Upper lobe of left lung (tissue), 6 donors: Measurements from ENCODE around the gene ASCC1. TPM values are rescaled to one million over a fixed set of nuclear protein-coding genes. Genes with fewer than 3 reads are reported as not detected.

Experiments used
- ATAC-seq, 2 donors: fragments of 200-7000 bp; cut with Tn5 transposase; one replicate each; pipeline ENCODE4 v1.9.1; 2022; ENCODE audit warnings: mild to moderate bottlenecking in 2 of 2, moderate library complexity in 2 of 2; ENCODE audit not compliant: low FRiP score in 2 of 2
- DNase-seq, 2 donors: peaks; one replicate each; pipeline ENCODE4 v3.0.0-alpha.2; 2019 to 2020
- H3K27ac ChIP-seq, 4 donors: fragments of 200-600 bp; sonication (generic); one replicate each; pipeline ENCODE4 v1.5.1; 2016 to 2019
- H3K27me3 ChIP-seq, 4 donors: fragments of 200-600 bp; sonication (generic); one replicate each; pipeline ENCODE4 v1.5.1; 2017 to 2019
- H3K36me3 ChIP-seq, 4 donors: fragments of 200-600 bp; sonication (generic); one replicate each; pipeline ENCODE4 v1.5.1; 2016 to 2019
- H3K4me1 ChIP-seq, 4 donors: fragments of 200-600 bp; sonication (generic); one replicate each; pipeline ENCODE4 v1.5.1; 2018 to 2019
- H3K4me3 ChIP-seq, 4 donors: fragments of 200-600 bp; sonication (generic); one replicate each; pipeline ENCODE4 v1.5.1; 2017 to 2019; ENCODE audit warnings: mild to moderate bottlenecking in 2 of 4, moderate library complexity in 1 of 4
- H3K9me3 ChIP-seq, 4 donors: fragments of 200-600 bp; sonication (generic); one replicate each; pipeline ENCODE4 v1.5.1; 2018 to 2019
- EP300 ChIP-seq, 4 donors: sonication (generic); formaldehyde crosslinking; IDR thresholded peaks; one replicate each; pipeline ENCODE4 v1.5.1; 2017; ENCODE audit warnings: antibody characterized with exemption in 4 of 4, control low read depth in 2 of 4
- POLR2A ChIP-seq, 4 donors: fragments of 450-650 bp; IDR thresholded peaks; one replicate each; pipeline ENCODE4 v1.5.1; 2016 to 2017; ENCODE audit warnings: antibody characterized with exemption in 4 of 4, mild to moderate bottlenecking in 2 of 4
- POLR2AphosphoS5 ChIP-seq, 2 donors: sonication (generic); formaldehyde crosslinking; IDR thresholded peaks; one replicate each; pipeline ENCODE4 v1.5.1; 2017; ENCODE audit warnings: antibody characterized with exemption in 2 of 2
- WGBS, 2 donors: methylation state at CpG; one replicate each; pipeline ENCODE4 v1.1.5; 2017 to 2018; 5-methylcytosine and 5-hydroxymethylcytosine counted together
- total RNA-seq, 6 donors: library from RNA; depleted of rRNA in 4 of 6; stranded (reverse); fragments of >200 nt in 4 of 6; gene quantifications; one replicate each; pipeline versions ENCODE4 v1.1.0 to v1.2.1, GENCODE V29; 2016 to 2021
- TF ChIP-seq, protein P1 (sequence below), 6 experiments: fragments of 450-650 bp in 4 of 6; fragments of 200-600 bp in 2 of 6; sonication (generic) in 2 of 6; IDR thresholded peaks; one replicate each; pipeline ENCODE4 v1.5.1; 2016 to 2019; ENCODE audit warnings: antibody characterized with exemption in 6 of 6
- donor health status: DM: no; HTN: no; CAD: no; lungs with moderate emphysema.
- donor health status: DM: no; HTN: yes; CAD: no; lungs with severe emphysema.

The ASCC1 gene
- total RNA-seq, 6 donors from 2014 or later = 20.4 to 40.7 (median 24.4) TPM

DNA sequence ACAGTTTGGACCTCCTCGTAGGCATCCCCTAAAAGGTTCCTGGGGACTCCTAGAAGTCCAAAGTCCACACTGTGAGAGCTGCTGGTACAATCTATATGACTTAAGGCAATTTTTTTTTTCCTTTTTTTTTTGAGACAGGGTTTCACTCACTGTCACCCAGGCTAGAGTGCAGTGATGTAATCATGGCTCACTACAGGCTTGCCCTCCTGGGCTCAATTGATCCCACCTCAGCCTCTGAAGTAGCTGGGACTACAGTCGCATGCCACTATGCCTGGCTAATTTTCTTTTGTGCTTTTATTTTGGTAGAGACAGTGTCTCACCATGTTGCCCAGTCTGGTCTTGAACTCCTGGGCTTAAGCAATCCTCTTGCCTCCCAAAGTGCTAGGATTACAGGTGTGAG is 123.1 kb downstream of the ASCC1 start:
- H3K9me3 ChIP-seq = no peaks in the 10 kb centered on the region
- no peak overlapping the region for H3K27ac ChIP-seq
- no peak for ATAC-seq
- TF ChIP-seq, protein P1, sequence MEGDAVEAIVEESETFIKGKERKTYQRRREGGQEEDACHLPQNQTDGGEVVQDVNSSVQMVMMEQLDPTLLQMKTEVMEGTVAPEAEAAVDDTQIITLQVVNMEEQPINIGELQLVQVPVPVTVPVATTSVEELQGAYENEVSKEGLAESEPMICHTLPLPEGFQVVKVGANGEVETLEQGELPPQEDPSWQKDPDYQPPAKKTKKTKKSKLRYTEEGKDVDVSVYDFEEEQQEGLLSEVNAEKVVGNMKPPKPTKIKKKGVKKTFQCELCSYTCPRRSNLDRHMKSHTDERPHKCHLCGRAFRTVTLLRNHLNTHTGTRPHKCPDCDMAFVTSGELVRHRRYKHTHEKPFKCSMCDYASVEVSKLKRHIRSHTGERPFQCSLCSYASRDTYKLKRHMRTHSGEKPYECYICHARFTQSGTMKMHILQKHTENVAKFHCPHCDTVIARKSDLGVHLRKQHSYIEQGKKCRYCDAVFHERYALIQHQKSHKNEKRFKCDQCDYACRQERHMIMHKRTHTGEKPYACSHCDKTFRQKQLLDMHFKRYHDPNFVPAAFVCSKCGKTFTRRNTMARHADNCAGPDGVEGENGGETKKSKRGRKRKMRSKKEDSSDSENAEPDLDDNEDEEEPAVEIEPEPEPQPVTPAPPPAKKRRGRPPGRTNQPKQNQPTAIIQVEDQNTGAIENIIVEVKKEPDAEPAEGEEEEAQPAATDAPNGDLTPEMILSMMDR (IDR thresholded peaks at IDR 0.05) = no peak
- TF ChIP-seq EP300 (IDR thresholded peaks at IDR 0.05) (no peak), POLR2A (IDR thresholded peaks at IDR 0.05) (no peak), POLR2AphosphoS5 (IDR thresholded peaks at IDR 0.05) (no peak)
- WGBS, 2 donors = 96 to 98% methylated on average over 2 of the region's 2 CpGs
- H3K27me3 ChIP-seq = peaks cover 0 to 6% (median 2%) of the 10 kb centered on the region in 4 donors
- H3K4me3 ChIP-seq = no peak overlapping the region
- H3K4me1 ChIP-seq = peaks cover 13 to 29% (median 17%) of the 10 kb centered on the region in 4 donors
- peaks cover 0 to 17% (median 6%) of the 10 kb centered on the region in 4 donors for H3K36me3 ChIP-seq
- DNase-seq = no peak

DNA sequence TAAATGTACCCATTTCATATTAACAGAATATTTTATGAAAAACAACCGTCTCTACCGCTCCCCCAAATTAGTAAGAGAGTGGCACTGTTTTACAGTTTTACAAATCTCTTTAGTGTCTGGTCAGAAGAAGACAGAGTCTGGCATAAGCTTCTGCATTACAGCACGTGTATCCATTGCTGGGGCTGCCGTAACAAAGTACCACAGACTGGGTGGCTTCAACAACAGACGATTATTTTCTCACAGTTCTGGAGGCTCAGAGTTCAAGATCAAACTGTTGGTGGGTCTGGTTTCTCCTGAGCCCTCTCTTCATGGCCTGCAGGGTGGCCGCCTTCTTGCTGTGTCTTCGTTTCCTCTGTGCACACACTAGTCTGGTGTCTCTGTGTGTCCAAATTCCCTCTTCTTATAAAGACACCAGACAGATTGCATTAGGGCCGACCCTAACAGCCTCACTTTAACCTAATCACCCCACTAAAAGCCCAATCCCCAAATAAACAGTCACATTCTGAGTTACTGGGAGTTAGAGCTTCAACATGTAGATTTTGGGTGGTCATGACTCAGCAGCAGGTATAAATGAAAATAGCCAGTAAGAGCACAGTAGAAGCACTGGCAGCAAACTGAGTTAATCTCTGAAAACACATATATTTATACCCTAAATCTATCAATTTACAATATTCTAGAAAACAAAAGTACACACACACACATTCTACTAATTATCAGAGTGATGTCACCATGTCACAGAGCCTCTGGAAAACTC is 123.7 kb downstream of the ASCC1 start:
- no peak for DNase-seq
- H3K4me3 ChIP-seq = no peak overlapping the region
- no peak for ATAC-seq
- peaks cover 0 to 17% (median 6%) of the 10 kb centered on the region in 4 donors for H3K36me3 ChIP-seq
- 94% methylated on average over 8 of the region's 8 CpGs for WGBS, 2 donors
- H3K4me1 ChIP-seq = peaks cover 20 to 35% (median 24%) of the 10 kb centered on the region in 4 donors
- TF ChIP-seq EP300 (IDR thresholded peaks at IDR 0.05) (no peak), POLR2A (IDR thresholded peaks at IDR 0.05) (no peak), POLR2AphosphoS5 (IDR thresholded peaks at IDR 0.05) (no peak)
- TF ChIP-seq, protein P1 (IDR thresholded peaks at IDR 0.05) = no peak
- no peaks in the 10 kb centered on the region for H3K9me3 ChIP-seq
- peaks cover 0 to 13% (median 5%) of the 10 kb centered on the region in 4 donors for H3K27me3 ChIP-seq
- no peak overlapping the region for H3K27ac ChIP-seq

DNA sequence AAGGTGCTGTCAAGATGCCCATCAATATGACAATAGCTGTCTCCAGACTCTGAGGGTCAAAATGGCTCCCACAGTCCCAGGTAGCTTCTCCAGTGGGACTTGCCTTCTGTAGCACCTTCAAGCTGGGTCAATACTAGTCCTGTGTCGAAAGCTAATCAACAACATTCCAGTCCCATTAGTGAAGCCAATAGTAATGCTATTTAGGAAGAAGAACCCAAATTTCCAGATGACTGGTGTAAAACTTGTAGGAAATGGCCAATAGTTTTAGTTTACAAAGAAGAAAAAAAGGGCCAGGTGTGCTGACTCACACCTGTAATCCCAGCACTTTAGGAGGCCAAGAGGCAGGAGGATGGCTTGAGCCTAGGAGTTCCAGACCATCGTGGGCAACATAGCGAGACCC is 125.8 kb downstream of the ASCC1 start:
- WGBS, 2 donors = 89 to 98% methylated on average over 3 of the region's 3 CpGs
- H3K27ac ChIP-seq = peak overlapping the region in 1 of 4 donors; percentile 90
- peaks cover 24 to 46% (median 38%) of the 10 kb centered on the region in 4 donors for H3K4me1 ChIP-seq
- TF ChIP-seq POLR2A (IDR thresholded peaks at IDR 0.05) (no peak), EP300 (IDR thresholded peaks at IDR 0.05) (no peak), POLR2AphosphoS5 (IDR thresholded peaks at IDR 0.05) (no peak)
- TF ChIP-seq, protein P1 (IDR thresholded peaks at IDR 0.05) = no peak
- H3K27me3 ChIP-seq = peaks cover 0 to 17% (median 6%) of the 10 kb centered on the region in 4 donors
- H3K36me3 ChIP-seq = peaks cover 0 to 5% (median 0%) of the 10 kb centered on the region in 4 donors
- DNase-seq (no peak), ATAC-seq (no peak)
- H3K9me3 ChIP-seq = no peaks in the 10 kb centered on the region
- H3K4me3 ChIP-seq = no peak overlapping the region

DNA sequence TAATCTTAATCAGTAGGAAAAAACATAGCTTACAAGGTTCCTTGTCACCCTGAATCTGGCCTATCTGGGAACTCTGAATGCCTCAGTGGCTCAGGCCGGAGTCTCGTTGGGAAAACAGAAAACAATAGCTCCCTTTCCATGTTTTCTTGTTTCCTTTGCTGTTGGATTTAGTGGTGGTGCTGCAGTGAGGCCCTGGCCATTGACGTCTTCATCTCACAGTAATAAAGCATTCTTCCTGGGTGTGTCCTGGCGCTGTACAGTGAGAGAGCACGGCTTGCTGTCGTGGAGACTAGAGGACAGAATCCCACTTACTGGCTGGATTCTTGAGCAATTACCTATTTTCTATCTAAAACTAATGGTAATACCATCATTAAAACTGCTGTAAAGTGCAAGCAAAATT is 126.5 kb downstream of the ASCC1 start:
- Histone ChIP-seq H3K27me3 (peaks cover 0 to 17% (median 6%) of the 10 kb centered on the region in 4 donors), H3K4me1 (peaks cover 24 to 48% (median 38%) of the 10 kb centered on the region in 4 donors), H3K27ac (peak overlapping the region; percentile 23 to 90 (median 87)), H3K36me3 (peaks cover 0 to 5% (median 0%) of the 10 kb centered on the region in 4 donors), H3K4me3 (no peak overlapping the region), H3K9me3 (no peaks in the 10 kb centered on the region)
- ATAC-seq = no peak
- 61 to 68% methylated on average over 5 to 6 of the region's 6 CpGs for WGBS, 2 donors
- TF ChIP-seq POLR2A (IDR thresholded peaks at IDR 0.05) = no peak
- peak in 1 of 2 donors; percentile 35 for TF ChIP-seq POLR2AphosphoS5 (IDR thresholded peaks at IDR 0.05)
- no peak for DNase-seq

DNA sequence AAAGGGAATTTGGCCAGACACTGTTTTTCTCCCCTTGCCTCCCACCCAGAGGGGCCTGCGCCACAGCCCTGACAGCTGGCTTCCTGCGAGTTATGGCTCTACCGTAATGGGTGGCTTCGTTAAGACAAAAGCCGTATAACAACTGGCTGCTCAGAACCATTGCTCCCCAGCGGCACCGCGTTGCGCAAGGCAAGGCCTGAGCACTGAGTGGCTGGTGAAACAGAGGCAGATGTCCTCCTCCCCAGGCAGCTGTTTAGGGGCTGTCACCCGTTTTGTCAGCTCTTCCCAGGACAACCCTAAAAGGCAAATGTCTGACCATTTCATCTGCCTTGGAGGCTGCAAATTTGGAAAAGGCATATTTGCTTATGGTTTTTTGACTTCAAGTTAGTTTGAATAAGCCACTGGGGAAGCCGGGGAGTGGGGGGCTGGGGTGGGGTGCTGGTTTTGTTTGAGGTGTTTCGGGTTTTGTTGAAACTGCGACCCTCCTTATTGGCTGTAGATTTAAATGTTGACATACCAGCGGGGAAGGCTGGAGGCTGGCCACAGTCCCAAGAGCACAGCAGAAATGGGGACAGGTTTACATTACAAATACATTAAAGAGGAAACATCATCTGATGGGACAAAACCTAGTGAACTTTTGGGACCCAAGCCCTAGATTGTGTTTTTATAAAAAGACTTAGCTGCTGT is 127.0 kb downstream of the ASCC1 start:
- DNase-seq (peak in 1 of 2 donors; percentile 36), ATAC-seq (peak in 1 of 2 donors; percentile 40)
- TF ChIP-seq, protein P1 (IDR thresholded peaks at IDR 0.05) = no peak
- TF ChIP-seq POLR2AphosphoS5 (IDR thresholded peaks at IDR 0.05) = peak in 1 of 2 donors; percentile 6
- WGBS, 2 donors = 30 to 59% methylated on average over 13 to 14 of the region's 14 CpGs
- Histone ChIP-seq H3K27me3 (peaks cover 0 to 17% (median 6%) of the 10 kb centered on the region in 4 donors), H3K36me3 (peaks cover 0 to 2% (median 0%) of the 10 kb centered on the region in 4 donors), H3K9me3 (no peaks in the 10 kb centered on the region), H3K27ac (peak overlapping the region; percentile 82 to 90 (median 87)), H3K4me3 (peak overlapping the region in 2 of 4 donors; percentile 55 to 74), H3K4me1 (peaks cover 24 to 48% (median 38%) of the 10 kb centered on the region in 4 donors)
